Fibroblast of pulmonary artery (primary cell): Measurements from ENCODE around the gene IL17RB.
A peak's percentile ranks its signal among the peaks of the same experiment; 100 is the strongest.

ENCODE experiments used
- DNase-seq: peaks from one replicate; pipeline ENCODE4 v3.0.0-alpha.2; 2010; ENCODE audit warnings: low read depth
- H3K4me3 ChIP-seq: replicated peaks from 2 replicates; pipeline ENCODE4 v1.5.1; 2011; ENCODE audit warnings: low read depth, mild to moderate bottlenecking, control low read depth, low read length, moderate library complexity
- TF ChIP-seq, protein P1 (sequence below): IDR thresholded peaks from 2 replicates; pipeline ENCODE4 v1.5.1; 2011; ENCODE audit warnings: mild to moderate bottlenecking, control low read depth, low read length, inconsistent platforms; ENCODE audit errors: missing control alignments

Gene IL17RB

DNA sequence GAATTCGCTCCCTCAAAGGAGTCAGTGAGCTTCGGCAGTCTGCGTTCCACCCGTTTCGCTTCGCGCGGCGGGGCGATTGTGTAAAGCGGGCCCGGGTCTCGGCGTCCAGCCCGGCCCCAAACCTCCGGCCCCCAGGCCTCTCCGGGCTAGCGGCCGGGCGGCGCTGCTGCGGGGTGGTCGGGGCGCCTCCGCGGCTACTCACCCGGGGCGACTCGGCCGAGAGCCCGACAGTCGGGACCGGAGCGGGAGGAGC, 561 bp upstream of the IL17RB start:
- TF ChIP-seq, protein P1, sequence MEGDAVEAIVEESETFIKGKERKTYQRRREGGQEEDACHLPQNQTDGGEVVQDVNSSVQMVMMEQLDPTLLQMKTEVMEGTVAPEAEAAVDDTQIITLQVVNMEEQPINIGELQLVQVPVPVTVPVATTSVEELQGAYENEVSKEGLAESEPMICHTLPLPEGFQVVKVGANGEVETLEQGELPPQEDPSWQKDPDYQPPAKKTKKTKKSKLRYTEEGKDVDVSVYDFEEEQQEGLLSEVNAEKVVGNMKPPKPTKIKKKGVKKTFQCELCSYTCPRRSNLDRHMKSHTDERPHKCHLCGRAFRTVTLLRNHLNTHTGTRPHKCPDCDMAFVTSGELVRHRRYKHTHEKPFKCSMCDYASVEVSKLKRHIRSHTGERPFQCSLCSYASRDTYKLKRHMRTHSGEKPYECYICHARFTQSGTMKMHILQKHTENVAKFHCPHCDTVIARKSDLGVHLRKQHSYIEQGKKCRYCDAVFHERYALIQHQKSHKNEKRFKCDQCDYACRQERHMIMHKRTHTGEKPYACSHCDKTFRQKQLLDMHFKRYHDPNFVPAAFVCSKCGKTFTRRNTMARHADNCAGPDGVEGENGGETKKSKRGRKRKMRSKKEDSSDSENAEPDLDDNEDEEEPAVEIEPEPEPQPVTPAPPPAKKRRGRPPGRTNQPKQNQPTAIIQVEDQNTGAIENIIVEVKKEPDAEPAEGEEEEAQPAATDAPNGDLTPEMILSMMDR, result no peak
- peak overlapping the region; percentile 47 for H3K4me3 ChIP-seq
- no peak for DNase-seq

DNA sequence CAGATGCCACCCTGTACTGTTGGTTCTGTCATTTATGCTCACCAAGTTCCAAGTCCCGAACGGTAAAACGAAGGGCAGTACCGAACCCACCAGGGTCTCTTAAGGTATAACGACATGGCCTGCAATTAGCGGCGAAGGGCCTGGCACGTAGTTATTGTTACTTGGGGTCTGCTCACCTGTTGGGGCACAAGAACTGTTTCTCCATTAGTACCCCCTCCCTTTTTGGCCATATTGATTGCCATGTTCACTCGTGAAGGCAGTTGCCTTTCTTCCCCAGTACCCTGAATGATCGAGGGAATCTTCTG, 435 bp downstream of the IL17RB start:
- no peak for DNase-seq
- H3K4me3 ChIP-seq, result no peak overlapping the region
- TF ChIP-seq, protein P1, result no peak

DNA sequence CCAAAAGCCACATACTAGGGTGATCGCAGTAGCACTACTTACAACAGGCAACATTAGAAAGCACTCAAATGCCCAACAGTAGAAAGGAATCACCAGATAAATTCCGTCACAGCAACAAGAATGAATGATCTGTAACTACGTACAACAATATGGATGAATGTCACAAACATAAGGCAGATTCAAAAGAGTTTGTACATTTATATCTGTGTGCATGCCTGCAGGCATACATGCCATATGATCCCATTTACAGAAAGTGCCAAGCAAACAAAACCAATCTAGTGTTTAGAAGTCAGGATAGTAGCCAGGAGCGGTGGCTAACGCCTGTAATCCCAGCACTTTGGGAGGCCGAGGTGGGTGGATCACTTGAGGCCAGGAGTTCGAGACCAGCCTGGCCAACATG, 3.5 kb downstream of the IL17RB start:
- no peak for DNase-seq
- no peak overlapping the region for H3K4me3 ChIP-seq
- TF ChIP-seq, protein P1, result no peak

DNA sequence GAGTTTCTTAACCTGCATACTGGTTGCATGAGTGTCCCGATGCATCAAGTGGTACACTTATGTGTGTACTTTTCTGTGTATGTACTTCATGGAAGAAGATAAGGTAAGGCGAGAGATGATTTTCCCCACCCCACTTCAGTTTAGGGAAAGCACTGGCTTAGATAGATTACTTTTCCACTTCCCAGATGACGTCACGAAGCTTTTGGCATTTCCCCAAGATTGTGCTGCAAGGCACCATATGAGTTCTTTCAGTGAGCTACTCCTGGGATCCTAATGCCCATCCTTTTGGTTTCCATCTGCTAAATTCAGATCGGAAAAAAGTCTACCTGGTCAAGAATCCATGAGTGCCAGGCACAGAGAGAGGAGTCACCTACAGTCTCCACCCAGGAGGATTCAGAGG, 4.5 kb downstream of the IL17RB start:
- H3K4me3 ChIP-seq, result no peak overlapping the region
- TF ChIP-seq, protein P1, result no peak
- peak; percentile 70 for DNase-seq

DNA sequence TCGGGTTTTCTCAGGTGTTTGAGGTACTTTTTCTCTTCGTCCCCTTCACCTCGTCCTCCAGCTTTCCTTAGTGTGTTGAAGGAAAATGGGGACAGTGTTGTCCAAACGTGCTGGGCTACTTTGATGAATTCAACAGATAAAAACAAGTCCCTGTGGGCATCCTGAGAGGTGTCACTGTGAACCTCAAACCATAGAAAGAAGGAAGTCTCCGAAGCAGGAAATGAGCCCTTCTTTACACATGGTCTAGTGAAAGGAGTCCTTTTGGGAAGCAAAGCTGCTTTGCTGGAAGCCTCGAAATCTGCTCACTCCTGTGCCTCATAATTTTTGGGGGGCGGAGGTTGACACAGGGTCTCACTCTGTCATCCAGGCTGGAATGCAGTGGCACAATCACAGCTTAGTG, 10.6 kb downstream of the IL17RB start:
- TF ChIP-seq, protein P1, result no peak
- no peak for DNase-seq

DNA sequence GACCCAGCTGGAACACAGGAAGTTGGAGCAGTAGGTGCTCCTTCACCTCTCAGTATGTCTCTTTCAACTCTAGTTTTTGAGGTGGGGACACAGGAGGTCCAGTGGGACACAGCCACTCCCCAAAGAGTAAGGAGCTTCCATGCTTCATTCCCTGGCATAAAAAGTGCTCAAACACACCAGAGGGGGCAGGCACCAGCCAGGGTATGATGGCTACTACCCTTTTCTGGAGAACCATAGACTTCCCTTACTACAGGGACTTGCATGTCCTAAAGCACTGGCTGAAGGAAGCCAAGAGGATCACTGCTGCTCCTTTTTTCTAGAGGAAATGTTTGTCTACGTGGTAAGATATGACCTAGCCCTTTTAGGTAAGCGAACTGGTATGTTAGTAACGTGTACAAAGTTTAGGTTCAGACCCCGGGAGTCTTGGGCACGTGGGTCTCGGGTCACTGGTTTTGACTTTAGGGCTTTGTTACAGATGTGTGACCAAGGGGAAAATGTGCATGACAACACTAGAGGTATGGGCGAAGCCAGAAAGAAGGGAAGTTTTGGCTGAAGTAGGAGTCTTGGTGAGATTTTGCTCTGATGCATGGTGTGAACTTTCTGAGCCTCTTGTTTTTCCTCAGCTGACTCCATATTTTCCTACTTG, 11.9 kb downstream of the IL17RB start:
- H3K4me3 ChIP-seq, result no peak overlapping the region
- DNase-seq, result no peak
- TF ChIP-seq, protein P1, result no peak

More for the DNA sequence above, 10.6 kb downstream of the IL17RB start:
- no peak overlapping the region for H3K4me3 ChIP-seq

DNA sequence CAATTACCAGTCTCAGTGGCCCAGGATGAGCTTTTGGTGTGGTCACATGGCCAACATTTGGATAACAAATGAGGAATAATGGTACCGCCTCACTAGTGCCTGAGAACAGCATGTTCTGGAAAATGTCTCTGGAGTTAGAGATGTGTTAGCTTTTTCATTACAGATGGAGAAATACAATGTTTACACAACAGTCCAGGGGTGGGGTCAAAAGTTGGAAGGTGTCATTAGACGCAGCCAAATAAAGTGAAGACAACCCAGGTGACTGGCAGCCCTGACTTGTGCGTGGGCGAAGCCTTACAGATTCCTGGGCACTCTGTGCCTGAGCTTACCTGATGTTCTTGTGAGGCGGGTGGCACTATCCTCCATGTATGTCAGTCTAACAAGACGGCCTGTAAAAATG, 12.8 kb downstream of the IL17RB start:
- no peak for DNase-seq
- H3K4me3 ChIP-seq, result no peak overlapping the region

More for the DNA sequence above, 12.8 kb downstream of the IL17RB start:
- TF ChIP-seq, protein P1, result no peak
